HAP-1 (cell line): ENCODE data around the gene HBA1.
"Not testable (repeated sequence)": the region's sequence is repeated elsewhere in the genome, so short reads cannot be mapped to it uniquely, and the experiment has no call there.

Experiments
- DNase-seq, 2 experiments: peaks; one replicate each; pipeline ENCODE4 v3.0.0-alpha.2; 2016 to 2020; ENCODE audit warnings: low spot score in 2 of 2
- H3K27me3 ChIP-seq: fragments of 250-450 bp; sonication (Bioruptor Pico); 2 replicates; pipeline ENCODE4 v1.5.1; 2020; ENCODE audit warnings: low read depth, mild to moderate bottlenecking, moderate library complexity
- H3K36me3 ChIP-seq: fragments of 250-450 bp; sonication (Bioruptor Pico); replicated peaks from 2 replicates; pipeline ENCODE4 v1.5.1; 2020; ENCODE audit warnings: mild to moderate bottlenecking
- H3K4me1 ChIP-seq: fragments of 250-450 bp; sonication (Bioruptor Pico); 2 replicates; pipeline ENCODE4 v1.5.1; 2020; ENCODE audit warnings: mild to moderate bottlenecking
- H3K4me3 ChIP-seq: fragments of 250-450 bp; sonication (Bioruptor Pico); 2 replicates; pipeline ENCODE4 v1.5.1; 2020; ENCODE audit warnings: mild to moderate bottlenecking, moderate library complexity
- H3K9me3 ChIP-seq: fragments of 250-450 bp; sonication (Bioruptor Pico); 2 replicates; pipeline ENCODE4 v1.5.1; 2020; ENCODE audit warnings: mild to moderate bottlenecking, moderate library complexity
- in situ Hi-C: fragments of 300-500 bp; cut with MboI; formaldehyde crosslinking; loops from 3 replicates; pipeline ENCODE4 v1.14.3; 2020; ENCODE audit warnings: low sequenced_read_pairs, inconsistent platforms, mixed read lengths

HBA1 gene

DNA sequence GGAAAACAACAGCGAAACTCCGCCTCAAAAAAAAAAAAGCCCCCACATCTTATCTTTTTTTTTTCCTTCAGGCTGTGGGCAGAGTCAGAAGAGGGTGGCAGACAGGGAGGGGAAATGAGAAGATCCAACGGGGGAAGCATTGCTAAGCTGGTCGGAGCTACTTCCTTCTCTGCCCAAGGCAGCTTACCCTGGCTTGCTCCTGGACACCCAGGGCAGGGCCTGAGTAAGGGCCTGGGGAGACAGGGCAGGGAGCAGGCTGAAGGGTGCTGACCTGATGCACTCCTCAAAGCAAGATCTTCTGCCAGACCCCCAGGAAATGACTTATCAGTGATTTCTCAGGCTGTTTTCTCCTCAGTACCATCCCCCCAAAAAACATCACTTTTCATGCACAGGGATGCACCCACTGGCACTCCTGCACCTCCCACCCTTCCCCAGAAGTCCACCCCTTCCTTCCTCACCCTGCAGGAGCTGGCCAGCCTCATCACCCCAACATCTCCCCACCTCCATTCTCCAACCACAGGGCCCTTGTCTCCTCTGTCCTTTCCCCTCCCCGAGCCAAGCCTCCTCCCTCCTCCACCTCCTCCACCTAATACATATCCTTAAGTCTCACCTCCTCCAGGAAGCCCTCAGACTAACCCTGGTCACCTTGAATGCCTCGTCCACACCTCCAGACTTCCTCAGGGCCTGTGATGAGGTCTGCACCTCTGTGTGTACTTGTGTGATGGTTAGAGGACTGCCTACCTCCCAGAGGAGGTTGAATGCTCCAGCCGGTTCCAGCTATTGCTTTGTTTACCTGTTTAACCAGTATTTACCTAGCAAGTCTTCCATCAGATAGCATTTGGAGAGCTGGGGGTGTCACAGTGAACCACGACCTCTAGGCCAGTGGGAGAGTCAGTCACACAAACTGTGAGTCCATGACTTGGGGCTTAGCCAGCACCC, 1.2 kb upstream of the HBA1 start:
- H3K9me3 ChIP-seq: no peaks in the 10 kb centered on the region
- H3K27me3 ChIP-seq: peaks cover 21% of the 10 kb centered on the region
- in situ Hi-C loops: no loop called here
- H3K36me3 ChIP-seq: no peaks in the 10 kb centered on the region
- H3K4me1 ChIP-seq: no peaks in the 10 kb centered on the region; the same call in 1 of the 2 replicates
- H3K4me3 ChIP-seq: no peak overlapping the region
- DNase-seq: no peak

DNA sequence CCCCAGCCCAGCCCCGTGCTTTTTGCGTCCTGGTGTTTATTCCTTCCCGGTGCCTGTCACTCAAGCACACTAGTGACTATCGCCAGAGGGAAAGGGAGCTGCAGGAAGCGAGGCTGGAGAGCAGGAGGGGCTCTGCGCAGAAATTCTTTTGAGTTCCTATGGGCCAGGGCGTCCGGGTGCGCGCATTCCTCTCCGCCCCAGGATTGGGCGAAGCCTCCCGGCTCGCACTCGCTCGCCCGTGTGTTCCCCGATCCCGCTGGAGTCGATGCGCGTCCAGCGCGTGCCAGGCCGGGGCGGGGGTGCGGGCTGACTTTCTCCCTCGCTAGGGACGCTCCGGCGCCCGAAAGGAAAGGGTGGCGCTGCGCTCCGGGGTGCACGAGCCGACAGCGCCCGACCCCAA, 474 bp upstream of the HBA1 start:
- in situ Hi-C loops: not testable (repeated sequence)

DNA sequence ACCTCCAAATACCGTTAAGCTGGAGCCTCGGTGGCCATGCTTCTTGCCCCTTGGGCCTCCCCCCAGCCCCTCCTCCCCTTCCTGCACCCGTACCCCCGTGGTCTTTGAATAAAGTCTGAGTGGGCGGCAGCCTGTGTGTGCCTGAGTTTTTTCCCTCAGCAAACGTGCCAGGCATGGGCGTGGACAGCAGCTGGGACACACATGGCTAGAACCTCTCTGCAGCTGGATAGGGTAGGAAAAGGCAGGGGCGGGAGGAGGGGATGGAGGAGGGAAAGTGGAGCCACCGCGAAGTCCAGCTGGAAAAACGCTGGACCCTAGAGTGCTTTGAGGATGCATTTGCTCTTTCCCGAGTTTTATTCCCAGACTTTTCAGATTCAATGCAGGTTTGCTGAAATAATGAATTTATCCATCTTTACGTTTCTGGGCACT, 928 bp downstream of the HBA1 start:
- in situ Hi-C loops: no loop called here
- peak in 1 of 2 experiments; percentile 100 for DNase-seq

More for the DNA sequence above, 474 bp upstream of the HBA1 start:
- H3K4me1 ChIP-seq, H3K9me3 ChIP-seq, DNase-seq, H3K4me3 ChIP-seq, H3K36me3 ChIP-seq: not testable (repeated sequence)
- H3K27me3 ChIP-seq: peaks cover 15% of the 10 kb centered on the region

DNA sequence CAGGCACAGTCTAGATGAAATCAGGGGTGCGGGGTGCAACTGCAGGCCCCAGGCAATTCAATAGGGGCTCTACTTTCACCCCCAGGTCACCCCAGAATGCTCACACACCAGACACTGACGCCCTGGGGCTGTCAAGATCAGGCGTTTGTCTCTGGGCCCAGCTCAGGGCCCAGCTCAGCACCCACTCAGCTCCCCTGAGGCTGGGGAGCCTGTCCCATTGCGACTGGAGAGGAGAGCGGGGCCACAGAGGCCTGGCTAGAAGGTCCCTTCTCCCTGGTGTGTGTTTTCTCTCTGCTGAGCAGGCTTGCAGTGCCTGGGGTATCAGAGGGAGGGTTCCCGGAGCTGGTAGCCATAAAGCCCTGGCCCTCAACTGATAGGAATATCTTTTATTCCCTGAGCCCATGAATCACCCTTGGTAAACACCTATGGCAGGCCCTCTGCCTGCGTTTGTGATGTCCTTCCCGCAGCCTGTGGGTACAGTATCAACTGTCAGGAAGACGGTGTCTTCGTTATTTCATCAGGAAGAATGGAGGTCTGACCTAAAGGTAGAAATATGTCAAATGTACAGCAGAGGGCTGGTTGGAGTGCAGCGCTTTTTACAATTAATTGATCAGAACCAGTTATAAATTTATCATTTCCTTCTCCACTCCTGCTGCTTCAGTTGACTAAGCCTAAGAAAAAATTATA, 1.6 kb downstream of the HBA1 start:
- Histone ChIP-seq H3K9me3 (no peaks in the 10 kb centered on the region), H3K27me3 (peaks cover 9% of the 10 kb centered on the region), H3K36me3 (no peaks in the 10 kb centered on the region), H3K4me3 (no peak overlapping the region), H3K4me1 (peaks cover 4% of the 10 kb centered on the region)
- in situ Hi-C loops: no loop called here
- no peak for DNase-seq

More for the DNA sequence above, 928 bp downstream of the HBA1 start:
- H3K9me3 ChIP-seq: no peaks in the 10 kb centered on the region
- no peak overlapping the region for H3K4me3 ChIP-seq
- peaks cover 4% of the 10 kb centered on the region for H3K4me1 ChIP-seq
- no peaks in the 10 kb centered on the region for H3K36me3 ChIP-seq
- H3K27me3 ChIP-seq: peaks cover 9% of the 10 kb centered on the region

DNA sequence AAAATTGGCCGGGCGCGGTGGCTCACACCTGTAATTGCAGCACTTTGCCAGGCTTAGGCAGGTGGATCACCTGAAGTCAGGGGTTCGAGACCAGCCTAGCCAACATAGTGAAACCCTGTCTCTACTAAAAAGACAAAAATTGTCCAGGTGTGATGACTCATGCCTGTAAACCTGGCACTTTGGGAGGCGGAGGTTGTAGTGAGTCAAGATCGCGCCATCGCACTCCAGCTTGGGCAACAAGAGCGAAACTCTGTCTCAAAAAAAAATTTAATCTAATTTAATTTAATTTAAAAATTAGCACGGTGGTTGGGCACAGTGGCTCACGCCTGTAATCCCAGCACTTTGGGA, 2.2 kb downstream of the HBA1 start:
- peaks cover 4% of the 10 kb centered on the region for H3K4me1 ChIP-seq
- no peaks in the 10 kb centered on the region for H3K9me3 ChIP-seq
- in situ Hi-C loops: no loop called here
- DNase-seq: no peak
- peaks cover 7% of the 10 kb centered on the region for H3K27me3 ChIP-seq
- no peaks in the 10 kb centered on the region for H3K36me3 ChIP-seq
- no peak overlapping the region for H3K4me3 ChIP-seq

DNA sequence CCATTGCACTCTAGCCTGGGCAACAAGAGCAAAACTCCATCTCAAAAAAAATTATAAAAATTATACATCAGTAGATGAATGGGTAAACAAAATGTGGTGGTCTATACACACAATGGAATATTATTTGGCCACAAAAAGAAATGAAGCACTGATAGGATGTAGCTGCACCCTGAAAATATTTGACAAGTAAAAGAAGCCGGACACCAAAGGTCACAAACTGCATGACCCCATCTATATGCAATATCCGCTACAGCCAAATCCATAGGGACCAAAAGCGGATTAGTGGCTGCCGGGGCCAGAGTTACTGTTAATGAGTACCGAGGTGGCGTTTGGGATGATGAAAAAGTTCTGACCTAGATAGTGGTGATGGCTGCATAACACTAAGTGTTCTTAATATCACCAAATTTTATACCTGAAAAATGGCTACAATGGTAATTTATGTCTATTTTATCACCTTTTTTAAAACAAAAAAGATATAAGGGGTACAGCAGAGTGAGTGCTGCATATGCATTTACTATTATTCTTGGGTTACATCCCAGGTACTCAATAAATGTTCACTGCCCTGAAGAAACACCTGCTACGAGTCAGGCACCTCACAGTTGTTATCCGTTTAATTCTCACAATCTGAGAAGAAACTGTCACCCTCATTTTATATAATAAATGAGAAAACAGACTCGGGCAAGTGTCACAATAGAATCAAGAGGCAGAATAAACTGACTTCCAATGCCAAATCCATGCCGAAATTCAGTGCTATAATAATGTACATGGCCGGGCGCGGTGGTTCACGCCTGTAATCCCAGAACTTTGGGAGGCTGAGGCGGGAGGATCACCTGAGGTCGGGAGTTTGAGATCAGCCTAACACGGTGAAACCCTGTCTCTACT, 3.0 kb downstream of the HBA1 start:
- DNase-seq: no peak
- H3K27me3 ChIP-seq: peaks cover 7% of the 10 kb centered on the region
- in situ Hi-C loops: loop anchor here (5.0 kb wide), 1 partner anchor 72 kb away; no protein-coding TSS in a partner anchor
- peaks cover 4% of the 10 kb centered on the region for H3K4me1 ChIP-seq
- no peaks in the 10 kb centered on the region for H3K9me3 ChIP-seq
- H3K4me3 ChIP-seq: peak overlapping the region; percentile 50
- 0 out of 2 replicates have a peak, but pooled peaks cover 2% of the 10 kb centered on the region for H3K36me3 ChIP-seq

DNA sequence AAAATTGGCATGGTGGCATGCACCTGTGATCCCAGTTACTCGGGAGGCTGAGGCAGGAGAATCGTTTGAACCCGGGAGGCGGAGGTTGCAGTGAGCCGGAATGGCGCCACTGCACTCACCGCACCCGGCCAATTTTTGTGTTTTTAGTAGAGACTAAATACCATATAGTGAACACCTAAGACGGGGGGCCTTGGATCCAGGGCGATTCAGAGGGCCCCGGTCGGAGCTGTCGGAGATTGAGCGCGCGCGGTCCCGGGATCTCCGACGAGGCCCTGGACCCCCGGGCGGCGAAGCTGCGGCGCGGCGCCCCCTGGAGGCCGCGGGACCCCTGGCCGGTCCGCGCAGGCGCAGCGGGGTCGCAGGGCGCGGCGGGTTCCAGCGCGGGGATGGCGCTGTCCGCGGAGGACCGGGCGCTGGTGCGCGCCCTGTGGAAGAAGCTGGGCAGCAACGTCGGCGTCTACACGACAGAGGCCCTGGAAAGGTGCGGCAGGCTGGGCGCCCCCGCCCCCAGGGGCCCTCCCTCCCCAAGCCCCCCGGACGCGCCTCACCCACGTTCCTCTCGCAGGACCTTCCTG, 3.7 kb downstream of the HBA1 start, which contains the start of gene HBQ1:
HBQ1 (plus strand) TSS at position 359 of the 575 bp plus-strand sequence; CDS start at position 387, 28 bp downstream.
- Histone ChIP-seq H3K36me3 (0 out of 2 replicates have a peak, but pooled peaks cover 4% of the 10 kb centered on the region), H3K4me3 (peak within 1 kb of the TSS; percentile 50), H3K9me3 (no peaks in the 10 kb centered on the region), H3K4me1 (peaks cover 4% of the 10 kb centered on the region), H3K27me3 (peaks cover 5% of the 10 kb centered on the region)
- in situ Hi-C loops: loop anchor here (5.0 kb wide), 1 partner anchor 73 kb away; no protein-coding TSS in a partner anchor
- peak; percentile 52 to 82 for DNase-seq

DNA sequence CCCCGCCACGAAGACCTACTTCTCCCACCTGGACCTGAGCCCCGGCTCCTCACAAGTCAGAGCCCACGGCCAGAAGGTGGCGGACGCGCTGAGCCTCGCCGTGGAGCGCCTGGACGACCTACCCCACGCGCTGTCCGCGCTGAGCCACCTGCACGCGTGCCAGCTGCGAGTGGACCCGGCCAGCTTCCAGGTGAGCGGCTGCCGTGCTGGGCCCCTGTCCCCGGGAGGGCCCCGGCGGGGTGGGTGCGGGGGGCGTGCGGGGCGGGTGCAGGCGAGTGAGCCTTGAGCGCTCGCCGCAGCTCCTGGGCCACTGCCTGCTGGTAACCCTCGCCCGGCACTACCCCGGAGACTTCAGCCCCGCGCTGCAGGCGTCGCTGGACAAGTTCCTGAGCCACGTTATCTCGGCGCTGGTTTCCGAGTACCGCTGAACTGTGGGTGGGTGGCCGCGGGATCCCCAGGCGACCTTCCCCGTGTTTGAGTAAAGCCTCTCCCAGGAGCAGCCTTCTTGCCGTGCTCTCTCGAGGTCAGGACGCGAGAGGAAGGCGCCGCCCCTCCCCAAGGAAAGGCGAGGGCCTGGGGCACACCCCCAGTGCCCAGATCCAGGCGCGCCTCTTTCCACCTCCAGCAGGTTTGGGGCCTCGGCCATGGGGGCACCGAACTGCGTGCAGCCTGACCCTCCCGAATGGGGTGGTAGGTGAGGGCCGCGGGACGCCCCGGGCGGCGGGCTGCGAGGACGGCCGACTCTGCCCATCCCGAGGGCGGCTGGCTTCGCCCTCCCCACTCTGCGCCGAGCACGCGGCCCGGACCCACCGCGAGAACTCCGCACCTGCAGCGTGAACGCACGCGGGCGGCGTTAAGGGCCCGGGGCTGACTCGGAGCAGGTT, 4.4 kb downstream of the HBA1 start:
- Histone ChIP-seq H3K4me3 (peak overlapping the region; percentile 50), H3K9me3 (no peaks in the 10 kb centered on the region), H3K4me1 (peaks cover 4% of the 10 kb centered on the region), H3K36me3 (0 out of 2 replicates have a peak, but pooled peaks cover 8% of the 10 kb centered on the region), H3K27me3 (no peaks in the 10 kb centered on the region)
- DNase-seq: peak; percentile 72 to 82
- in situ Hi-C loops: loop anchor here (5.0 kb wide), 1 partner anchor 74 kb away; no protein-coding TSS in a partner anchor

DNA sequence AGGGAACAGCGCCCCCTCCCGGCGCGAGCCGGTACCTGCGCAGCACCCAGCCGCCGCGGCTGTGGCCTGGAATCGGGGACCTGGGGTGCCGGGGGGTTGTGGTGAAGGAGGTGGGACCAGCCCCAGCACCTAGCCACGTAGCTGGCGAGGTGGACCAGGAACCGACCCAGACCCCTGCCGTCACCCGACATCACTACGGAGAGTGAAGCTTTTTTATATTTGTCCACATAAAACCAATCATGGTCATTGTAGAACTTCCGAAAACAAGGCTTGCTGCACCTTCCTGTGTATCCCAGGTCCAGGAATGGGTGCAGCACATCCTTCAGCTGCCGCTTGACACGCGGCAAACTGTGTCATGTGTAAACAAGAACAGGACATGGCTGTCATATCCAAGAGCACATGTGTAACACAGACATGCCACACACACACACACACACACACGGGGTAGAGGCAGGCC, 5.1 kb downstream of the HBA1 start:
- in situ Hi-C loops: loop anchor here (5.0 kb wide), 1 partner anchor 74 kb away; no protein-coding TSS in a partner anchor
- Histone ChIP-seq H3K9me3 (no peaks in the 10 kb centered on the region), H3K4me3 (peak overlapping the region; percentile 50), H3K36me3 (0 out of 2 replicates have a peak, but pooled peaks cover 8% of the 10 kb centered on the region), H3K4me1 (peaks cover 4% of the 10 kb centered on the region), H3K27me3 (no peaks in the 10 kb centered on the region)
- DNase-seq: peak in 1 of 2 experiments; percentile 92

DNA sequence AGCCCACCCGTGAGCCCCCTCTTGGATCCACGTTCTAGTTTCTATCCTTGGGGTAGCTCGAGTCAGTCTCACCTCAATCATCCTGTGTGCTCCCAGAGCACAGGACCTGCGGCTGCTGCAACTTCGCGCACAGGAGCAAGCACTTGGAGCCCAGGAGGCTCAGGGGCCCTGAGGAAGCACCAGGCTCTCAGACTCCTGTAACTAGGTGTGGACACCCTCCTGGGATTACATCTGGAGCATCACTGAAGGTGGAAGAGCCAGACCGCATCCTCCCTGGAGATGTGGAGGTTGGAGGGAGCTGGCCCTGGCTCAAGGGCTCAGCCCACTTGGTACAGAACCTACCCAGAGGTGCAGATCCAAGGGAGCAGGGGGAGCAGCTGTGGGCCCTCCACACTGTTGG, 6.5 kb downstream of the HBA1 start:
- Histone ChIP-seq H3K4me3 (no peak overlapping the region), H3K9me3 (no peaks in the 10 kb centered on the region), H3K4me1 (peaks cover 4% of the 10 kb centered on the region), H3K36me3 (peaks cover 16% of the 10 kb centered on the region), H3K27me3 (no peaks in the 10 kb centered on the region)
- in situ Hi-C loops: loop anchor here (5.0 kb wide), 1 partner anchor 76 kb away; no protein-coding TSS in a partner anchor
- no peak for DNase-seq

DNA sequence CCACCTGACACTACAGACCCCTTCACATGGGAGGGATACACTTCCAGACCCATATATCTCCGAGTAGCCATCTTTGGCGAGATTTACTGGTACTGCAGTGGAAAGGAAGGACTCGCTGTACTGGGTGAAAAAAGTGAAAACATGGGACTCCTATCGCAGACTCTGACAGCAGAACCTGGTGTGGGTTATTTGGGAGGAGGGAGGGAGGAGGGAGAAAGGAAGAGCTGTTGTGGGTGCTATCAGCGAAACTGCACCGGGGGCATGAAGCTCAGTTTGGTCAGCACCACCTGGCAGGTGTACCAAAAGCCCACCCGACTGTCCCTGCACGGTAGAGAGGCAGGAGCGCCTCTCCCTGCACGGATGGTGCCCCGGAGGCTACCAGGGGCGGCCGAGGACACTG, 8.7 kb downstream of the HBA1 start:
- in situ Hi-C loops: no loop called here
- peaks cover 34% of the 10 kb centered on the region for H3K36me3 ChIP-seq
- H3K4me3 ChIP-seq: no peak overlapping the region
- H3K9me3 ChIP-seq: no peaks in the 10 kb centered on the region
- no peaks in the 10 kb centered on the region for H3K27me3 ChIP-seq
- DNase-seq: no peak
- H3K4me1 ChIP-seq: peaks cover 4% of the 10 kb centered on the region

DNA sequence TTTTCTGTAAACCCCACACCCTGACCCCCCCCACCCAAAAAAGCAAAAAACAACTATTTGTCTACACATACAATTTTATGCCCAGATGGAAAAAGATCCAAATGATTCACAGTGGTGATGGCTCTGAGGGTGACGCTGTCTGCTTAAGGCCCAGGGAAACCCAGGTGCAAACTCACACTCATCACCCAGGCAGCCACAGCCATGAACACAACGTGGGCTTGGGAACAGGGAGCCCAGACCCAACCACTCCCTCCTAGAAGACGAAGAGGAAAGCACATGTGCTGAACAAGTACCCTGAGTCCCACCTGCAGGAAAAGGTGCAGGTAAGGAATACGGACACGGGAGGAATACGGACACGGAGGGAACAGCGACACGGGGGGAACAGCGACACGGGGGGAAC, 9.2 kb downstream of the HBA1 start:
- H3K4me3 ChIP-seq: no peak overlapping the region
- no peak for DNase-seq
- in situ Hi-C loops: no loop called here
- peaks cover 39% of the 10 kb centered on the region for H3K36me3 ChIP-seq
- no peaks in the 10 kb centered on the region for H3K27me3 ChIP-seq
- H3K4me1 ChIP-seq: peaks cover 4% of the 10 kb centered on the region
- no peaks in the 10 kb centered on the region for H3K9me3 ChIP-seq
